Liver (tissue), 3 donors: ENCODE data around the gene CRACR2B.

ENCODE experiments used
- ATF3 ChIP-seq: IDR thresholded peaks from 2 replicates; pipeline ENCODE4 v1.6.1; 2016; ENCODE audit warnings: antibody characterized with exemption
- CTCF ChIP-seq: fragments of 150-350 bp; IDR thresholded peaks from 2 replicates; pipeline ENCODE4 v1.5.1; 2017; ENCODE audit warnings: improper control_type of control experiment, low read depth, low read length; ENCODE audit not compliant: missing input control
- GABPA ChIP-seq, 2 donors: IDR thresholded peaks in 1 of 2; conservative IDR thresholded peaks in 1 of 2; 2 replicates each; pipeline ENCODE4 v1.6.1; 2016; ENCODE audit warnings: antibody characterized with exemption in 2 of 2, mild to moderate bottlenecking in 1 of 2, moderate library complexity in 1 of 2
- HNF4A ChIP-seq, 2 donors: conservative IDR thresholded peaks; 2 replicates each; pipeline ENCODE4 v1.6.1; 2016; ENCODE audit warnings: antibody characterized with exemption in 2 of 2, mild to moderate bottlenecking in 2 of 2
- MAX ChIP-seq: IDR thresholded peaks from 2 replicates; pipeline ENCODE4 v1.6.1; 2016; ENCODE audit warnings: antibody characterized with exemption
- NR2F2 ChIP-seq: IDR thresholded peaks from 2 replicates; pipeline ENCODE4 v1.6.1; 2016; ENCODE audit warnings: antibody characterized with exemption
- RAD21 ChIP-seq, 2 donors: IDR thresholded peaks; 2 replicates each; pipeline ENCODE4 v1.6.1; 2016; ENCODE audit warnings: antibody characterized with exemption in 2 of 2, mild to moderate bottlenecking in 2 of 2
- SP1 ChIP-seq: IDR thresholded peaks from 2 replicates; pipeline ENCODE4 v1.6.1; 2018; ENCODE audit warnings: antibody characterized with exemption, mild to moderate bottlenecking
- TAF1 ChIP-seq: conservative IDR thresholded peaks from 2 replicates; pipeline ENCODE4 v1.6.1; 2016; ENCODE audit warnings: antibody characterized with exemption, mild to moderate bottlenecking
- YY1 ChIP-seq: IDR thresholded peaks from 2 replicates; pipeline ENCODE4 v1.6.1; 2016; ENCODE audit warnings: antibody characterized with exemption, mild to moderate bottlenecking
- donor health status: healthy.
- donor health status: healthy.

GRCh38 chr11:864898-865297 lies 37.2 kb downstream of the CRACR2B start:
- TF ChIP-seq RAD21 (IDR thresholded peaks at IDR 0.05) (no peak), CTCF (no peak), ATF3 (no peak), TAF1 (no peak), MAX (no peak), HNF4A (conservative IDR thresholded peaks at IDR 0.05) (no peak), YY1 (no peak), SP1 (no peak), NR2F2 (no peak), GABPA (IDR thresholded peaks at IDR 0.05 in 1 of 2, conservative IDR thresholded peaks at IDR 0.05 in 1 of 2) (no peak)
